Fibroblast of pulmonary artery (primary cell): Measurements from ENCODE around the gene TMEM169.

Source experiments
- DNase-seq: peaks from one replicate; pipeline ENCODE4 v3.0.0-alpha.2; 2010; ENCODE audit warnings: low read depth
- H3K4me3 ChIP-seq: replicated peaks from 2 replicates; pipeline ENCODE4 v1.5.1; 2011; ENCODE audit warnings: low read depth, mild to moderate bottlenecking, control low read depth, low read length, moderate library complexity
- TF ChIP-seq, protein P1 (sequence below): IDR thresholded peaks from 2 replicates; pipeline ENCODE4 v1.5.1; 2011; ENCODE audit warnings: mild to moderate bottlenecking, control low read depth, low read length, inconsistent platforms; ENCODE audit errors: missing control alignments

TMEM169 gene

DNA sequence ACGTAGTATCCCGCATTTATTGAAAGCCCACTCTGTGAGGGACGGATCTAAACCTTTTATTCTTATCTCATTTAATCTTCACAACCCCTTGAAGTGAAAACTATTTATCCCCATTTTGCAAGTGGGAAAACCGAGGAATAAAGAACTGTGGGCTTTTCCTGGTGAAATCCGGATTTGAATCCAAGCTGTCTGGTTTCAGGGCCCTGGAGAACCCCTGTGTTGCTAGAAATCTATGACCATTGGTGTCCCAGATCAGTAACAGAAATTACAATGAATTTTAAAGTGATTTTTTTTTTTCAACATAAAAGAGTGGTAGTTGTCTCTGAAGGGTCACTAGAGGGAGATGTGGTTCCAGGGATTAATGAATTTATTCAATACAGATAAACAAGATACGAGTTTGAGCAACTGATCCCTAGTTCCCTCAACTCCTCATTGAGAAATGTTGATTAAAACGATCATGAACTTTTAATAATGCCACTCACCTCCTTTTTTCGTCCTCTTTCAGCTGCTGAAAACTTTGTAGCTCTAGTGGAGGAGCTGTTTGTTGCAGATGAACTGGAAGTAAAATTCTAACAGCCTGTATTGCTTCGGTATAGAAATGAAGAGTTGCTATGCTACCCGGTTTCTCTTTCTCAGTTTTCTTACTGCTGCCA lies 28.4 kb downstream of the TMEM169 start:
- TF ChIP-seq, protein P1, sequence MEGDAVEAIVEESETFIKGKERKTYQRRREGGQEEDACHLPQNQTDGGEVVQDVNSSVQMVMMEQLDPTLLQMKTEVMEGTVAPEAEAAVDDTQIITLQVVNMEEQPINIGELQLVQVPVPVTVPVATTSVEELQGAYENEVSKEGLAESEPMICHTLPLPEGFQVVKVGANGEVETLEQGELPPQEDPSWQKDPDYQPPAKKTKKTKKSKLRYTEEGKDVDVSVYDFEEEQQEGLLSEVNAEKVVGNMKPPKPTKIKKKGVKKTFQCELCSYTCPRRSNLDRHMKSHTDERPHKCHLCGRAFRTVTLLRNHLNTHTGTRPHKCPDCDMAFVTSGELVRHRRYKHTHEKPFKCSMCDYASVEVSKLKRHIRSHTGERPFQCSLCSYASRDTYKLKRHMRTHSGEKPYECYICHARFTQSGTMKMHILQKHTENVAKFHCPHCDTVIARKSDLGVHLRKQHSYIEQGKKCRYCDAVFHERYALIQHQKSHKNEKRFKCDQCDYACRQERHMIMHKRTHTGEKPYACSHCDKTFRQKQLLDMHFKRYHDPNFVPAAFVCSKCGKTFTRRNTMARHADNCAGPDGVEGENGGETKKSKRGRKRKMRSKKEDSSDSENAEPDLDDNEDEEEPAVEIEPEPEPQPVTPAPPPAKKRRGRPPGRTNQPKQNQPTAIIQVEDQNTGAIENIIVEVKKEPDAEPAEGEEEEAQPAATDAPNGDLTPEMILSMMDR, result peak; percentile 58
- H3K4me3 ChIP-seq, result peak overlapping the region; percentile 86
- DNase-seq, result peak; percentile 69

DNA sequence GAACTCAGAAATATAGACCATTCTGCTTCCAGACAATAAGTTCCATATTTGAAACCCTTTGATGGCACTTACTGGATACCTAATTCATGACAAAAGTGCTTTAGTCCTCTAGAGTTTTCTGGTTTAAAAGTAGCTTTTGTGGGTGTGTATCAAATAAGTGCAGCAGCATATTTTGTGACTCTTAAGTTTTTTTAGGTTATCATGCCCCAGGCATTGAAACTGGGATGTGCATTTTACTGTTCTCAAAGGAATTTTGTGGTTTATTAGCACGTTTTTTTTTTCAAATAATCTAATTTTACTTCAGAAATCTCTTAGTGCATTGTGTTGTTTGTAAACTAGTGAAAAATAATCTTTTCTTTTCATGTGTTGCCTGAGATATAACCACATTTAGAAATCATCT lies 28.9 kb downstream of the TMEM169 start:
- H3K4me3 ChIP-seq, result peak overlapping the region; percentile 86
- DNase-seq, result no peak
- TF ChIP-seq, protein P1, result no peak

DNA sequence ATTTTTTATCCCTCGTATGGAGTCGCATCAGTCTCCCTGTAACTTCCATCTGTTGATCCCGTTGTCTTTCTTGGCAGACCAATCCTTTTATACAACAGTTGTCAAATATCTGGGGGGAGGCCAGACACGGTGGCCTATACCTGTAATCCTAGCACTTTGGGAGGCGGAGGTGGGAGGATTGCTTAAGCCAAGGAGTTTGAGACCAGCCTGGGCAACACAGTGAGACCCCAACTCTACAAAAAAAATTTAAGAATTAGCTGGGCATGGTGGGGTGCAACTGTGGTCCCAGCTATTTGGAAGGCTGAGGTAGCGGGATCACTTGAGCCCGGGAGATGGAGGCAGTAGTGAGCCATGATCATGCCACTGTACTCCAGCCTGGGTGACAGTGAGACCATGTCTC lies 29.4 kb downstream of the TMEM169 start:
- H3K4me3 ChIP-seq, result no peak overlapping the region
- DNase-seq, result no peak
- TF ChIP-seq, protein P1, result no peak

DNA sequence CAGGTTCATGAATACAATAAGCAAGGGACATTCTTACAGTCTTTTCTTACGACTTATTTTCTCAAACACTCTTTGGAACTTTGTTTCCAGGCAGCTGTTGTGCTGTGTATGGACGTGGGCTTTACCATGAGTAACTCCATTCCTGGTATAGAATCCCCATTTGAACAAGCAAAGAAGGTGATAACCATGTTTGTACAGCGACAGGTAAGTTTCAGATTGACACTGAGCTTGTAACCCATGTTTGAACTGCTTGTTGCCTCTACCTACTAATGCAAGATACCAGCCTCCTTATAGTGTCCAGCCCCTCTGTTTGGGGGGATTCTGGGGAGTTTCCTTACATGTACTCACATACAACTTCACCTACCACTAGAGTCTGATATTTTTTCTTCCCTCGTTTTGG lies 31.2 kb downstream of the TMEM169 start:
- no peak for DNase-seq
- H3K4me3 ChIP-seq, result no peak overlapping the region
- TF ChIP-seq, protein P1, result no peak

DNA sequence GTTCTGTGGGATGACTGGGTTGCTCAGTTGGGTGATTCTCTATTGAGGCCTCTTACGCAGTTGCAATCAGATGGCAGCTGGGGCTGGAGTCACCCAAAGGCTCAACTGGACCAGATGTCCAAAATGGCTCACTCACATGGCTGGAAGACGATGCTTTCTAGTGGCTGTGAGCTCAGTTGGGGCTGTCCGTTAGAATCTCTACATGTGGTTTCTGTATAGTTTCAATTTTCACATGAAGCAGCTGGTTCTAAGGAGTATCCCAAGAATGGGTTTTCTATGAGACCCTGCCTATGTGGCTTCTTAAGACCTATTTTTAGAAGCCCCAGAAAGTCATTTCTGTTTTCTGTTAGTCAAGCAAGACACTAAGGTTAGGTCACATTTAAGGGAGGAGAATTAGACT lies 31.9 kb downstream of the TMEM169 start:
- no peak for DNase-seq
- TF ChIP-seq, protein P1, result no peak
- H3K4me3 ChIP-seq, result no peak overlapping the region

DNA sequence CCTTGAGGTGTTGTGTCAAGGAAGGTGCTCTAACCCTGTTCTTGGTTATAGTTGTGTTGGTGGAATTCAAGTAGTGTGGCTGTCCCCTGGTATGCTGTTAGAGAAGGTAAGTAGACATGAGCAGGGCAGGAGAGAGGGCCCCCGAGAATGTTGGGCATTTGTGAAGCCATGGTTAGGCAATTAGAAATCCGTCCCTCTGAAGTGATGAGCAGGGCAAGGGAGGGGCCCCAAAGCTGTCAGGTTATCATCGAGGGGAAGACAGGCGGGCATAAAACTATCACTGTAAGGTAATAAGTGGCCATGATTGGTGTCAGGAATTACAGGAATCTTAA lies 32.6 kb downstream of the TMEM169 start:
- no peak overlapping the region for H3K4me3 ChIP-seq
- DNase-seq, result no peak
- TF ChIP-seq, protein P1, result no peak
